ENCODE measurements around the gene C2CD4A.
"Not testable (repeated sequence)": the region's sequence is repeated elsewhere in the genome, so short reads cannot be mapped to it uniquely, and the experiment has no call there.

Gene C2CD4A

DNA sequence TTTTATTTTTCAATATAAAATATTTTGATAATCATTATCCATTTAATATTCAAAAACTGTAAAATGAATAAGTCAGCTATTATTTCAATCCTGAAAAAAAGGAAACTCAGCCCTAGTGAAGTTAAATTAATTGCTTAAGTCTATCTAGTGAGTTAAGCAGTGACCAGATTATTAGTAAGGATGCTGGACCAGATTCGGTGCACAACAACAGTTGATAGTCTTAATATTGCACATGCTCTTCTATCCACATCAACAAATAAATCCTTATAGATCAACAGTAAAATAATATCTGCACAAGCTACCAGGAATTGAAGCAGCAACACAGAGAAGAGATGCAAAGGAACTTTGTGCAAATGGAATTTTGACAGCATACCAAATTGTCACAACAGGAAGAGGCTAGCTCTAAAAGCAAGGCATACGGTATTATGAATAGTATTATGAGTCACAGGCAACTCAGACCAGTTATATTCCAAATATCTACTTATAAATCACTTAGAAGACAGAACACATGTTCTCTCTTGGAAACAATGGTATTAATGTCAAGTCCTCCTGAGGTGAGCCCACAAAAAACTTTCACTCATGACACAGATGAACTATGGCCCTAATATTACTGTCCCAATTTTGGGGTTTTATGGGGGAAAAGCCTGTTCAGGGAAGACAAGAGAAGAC is 31.4 kb upstream of the C2CD4A start:
- no peak overlapping the region for H3K27ac ChIP-seq
- TF ChIP-seq, protein P1, sequence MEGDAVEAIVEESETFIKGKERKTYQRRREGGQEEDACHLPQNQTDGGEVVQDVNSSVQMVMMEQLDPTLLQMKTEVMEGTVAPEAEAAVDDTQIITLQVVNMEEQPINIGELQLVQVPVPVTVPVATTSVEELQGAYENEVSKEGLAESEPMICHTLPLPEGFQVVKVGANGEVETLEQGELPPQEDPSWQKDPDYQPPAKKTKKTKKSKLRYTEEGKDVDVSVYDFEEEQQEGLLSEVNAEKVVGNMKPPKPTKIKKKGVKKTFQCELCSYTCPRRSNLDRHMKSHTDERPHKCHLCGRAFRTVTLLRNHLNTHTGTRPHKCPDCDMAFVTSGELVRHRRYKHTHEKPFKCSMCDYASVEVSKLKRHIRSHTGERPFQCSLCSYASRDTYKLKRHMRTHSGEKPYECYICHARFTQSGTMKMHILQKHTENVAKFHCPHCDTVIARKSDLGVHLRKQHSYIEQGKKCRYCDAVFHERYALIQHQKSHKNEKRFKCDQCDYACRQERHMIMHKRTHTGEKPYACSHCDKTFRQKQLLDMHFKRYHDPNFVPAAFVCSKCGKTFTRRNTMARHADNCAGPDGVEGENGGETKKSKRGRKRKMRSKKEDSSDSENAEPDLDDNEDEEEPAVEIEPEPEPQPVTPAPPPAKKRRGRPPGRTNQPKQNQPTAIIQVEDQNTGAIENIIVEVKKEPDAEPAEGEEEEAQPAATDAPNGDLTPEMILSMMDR (conservative IDR thresholded peaks at IDR 0.05): no peak

DNA sequence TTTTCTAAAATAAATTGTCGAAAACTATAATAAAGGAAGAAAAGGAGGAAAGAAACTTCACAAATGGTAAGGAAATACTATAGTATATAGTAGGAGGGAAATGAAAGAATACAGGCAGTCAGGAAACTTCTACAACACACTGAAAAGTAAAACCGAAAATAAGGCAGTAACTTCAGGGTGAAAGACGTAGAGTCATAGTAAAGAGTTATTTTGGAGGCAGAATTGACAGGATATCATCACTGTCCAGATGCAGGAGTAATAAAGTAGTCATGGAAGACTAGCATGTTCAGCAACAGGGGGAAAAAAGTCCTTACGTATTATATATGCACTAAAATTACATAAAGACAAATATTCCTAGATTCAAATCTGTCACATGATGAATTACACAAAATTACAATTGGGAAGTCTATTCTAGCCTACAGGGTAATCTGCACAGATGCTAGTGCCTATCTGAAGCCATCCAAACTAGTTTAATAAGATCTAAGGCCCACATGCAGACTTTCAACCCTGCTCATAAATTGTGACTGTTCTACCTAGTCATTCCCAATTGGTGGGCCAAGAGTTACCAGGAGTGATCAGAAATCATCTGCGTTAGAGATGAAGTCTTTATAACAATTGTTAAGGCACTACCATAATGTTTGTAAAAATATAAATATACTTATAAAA is 20.6 kb upstream of the C2CD4A start:
- H3K27ac ChIP-seq: no peak overlapping the region
- TF ChIP-seq, protein P1 (conservative IDR thresholded peaks at IDR 0.05): no peak

GRCh38 chr15:62047282-62047827 is 19.4 kb upstream of the C2CD4A start:
- H3K27ac ChIP-seq: no peak overlapping the region
- TF ChIP-seq, protein P1 (conservative IDR thresholded peaks at IDR 0.05): no peak

DNA sequence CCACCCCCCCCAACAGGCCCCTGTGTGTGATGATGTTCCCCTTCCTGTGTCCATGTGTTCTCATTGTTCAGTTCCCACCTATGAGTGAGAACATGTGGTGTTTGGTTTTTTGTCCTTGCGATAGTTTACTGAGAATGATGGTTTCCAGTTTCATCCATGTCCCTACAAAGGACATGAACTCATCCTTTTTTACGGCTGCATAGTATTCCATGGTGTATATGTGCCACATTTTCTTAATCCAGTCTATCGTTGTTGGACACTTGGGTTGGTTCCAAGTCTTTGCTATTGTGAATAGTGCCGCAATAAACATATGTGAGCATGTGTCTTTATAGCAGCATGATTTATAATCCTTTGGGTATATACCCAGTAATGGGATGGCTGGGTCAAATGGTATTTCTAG is 18.5 kb upstream of the C2CD4A start:
- H3K27ac ChIP-seq: not testable (repeated sequence)

GRCh38 chr15:62050115-62050514 is 16.7 kb upstream of the C2CD4A start:
- H3K27ac ChIP-seq: no peak overlapping the region
- TF ChIP-seq, protein P1 (conservative IDR thresholded peaks at IDR 0.05): no peak

- no peak overlapping the region for H3K27ac ChIP-seq
- TF ChIP-seq, protein P1 (conservative IDR thresholded peaks at IDR 0.05): no peak
Measured at GRCh38 chr15:62051166-62051565, 15.6 kb upstream of the C2CD4A start.

DNA sequence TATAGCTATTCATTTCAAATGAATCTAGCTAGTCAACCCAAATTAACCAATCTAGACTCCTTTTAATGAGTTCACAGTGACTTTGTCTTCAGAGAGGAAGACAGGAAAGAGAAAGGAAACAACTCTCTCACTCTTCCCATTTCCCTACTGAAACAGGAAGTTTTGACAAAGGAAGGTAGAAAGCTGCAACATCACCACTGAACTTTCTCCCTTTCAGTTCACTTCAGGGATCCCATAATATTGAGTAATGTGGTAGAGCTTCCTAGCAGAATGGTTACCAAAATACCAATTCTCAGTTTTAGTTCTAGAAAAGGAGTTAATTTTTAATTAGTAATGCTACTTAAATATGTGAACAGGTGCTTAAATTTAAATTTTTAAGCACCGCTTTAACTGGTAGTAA is 14.1 kb upstream of the C2CD4A start:
- no peak overlapping the region for H3K27ac ChIP-seq
- TF ChIP-seq, protein P1 (conservative IDR thresholded peaks at IDR 0.05): no peak
